HCT116 (cell line): ENCODE measurements around the gene SCNN1B. TPM values are rescaled to one million over a fixed set of nuclear protein-coding genes. Genes with fewer than 3 reads are reported as not detected.

Experiments
- ATAC-seq: fragments of 200-7000 bp; cut with Tn5 transposase; 2 replicates; pipeline ENCODE4 v1.9.1; 2020; ENCODE audit warnings: mild to moderate bottlenecking, moderate library complexity
- BruUV-seq: library from RNA; stranded (reverse); fragments of 400-500 nt; replicated peaks from 2 replicates; lab custom pipeline; 2021; lab: Mats Ljungman, UMichigan
- CTCF ChIA-PET: fragments of 300-600 bp; sonication (Branson Sonifier 250); formaldehyde crosslinking; loops from one replicate; lab custom pipeline; 2021; ENCODE audit warnings: antibody characterized with exemption; lab: Charles Lee
- POLR2A ChIA-PET: fragments of 300-600, 350-600 bp; sonication (Branson Sonifier 250); formaldehyde crosslinking; loops from one replicate; lab custom pipeline; 2021; ENCODE audit warnings: antibody characterized with exemption; lab: Charles Lee
- RAD21 ChIA-PET, 2 experiments: fragments of 300-600 bp; sonication (Branson Sonifier 250); formaldehyde crosslinking; loops; one replicate each; lab custom pipeline; 2023; ENCODE audit warnings: low total read pairs in 2 of 2; ENCODE audit not compliant: uncharacterized antibody in 2 of 2, unreplicated experiment in 2 of 2, low non-redundant PET in 1 of 2; lab: Charles Lee
- DNase-seq: peaks from one replicate; pipeline ENCODE4 v3.0.0-alpha.2; 2010; ENCODE audit warnings: low read depth, low spot score
- H2AFZ ChIP-seq: fragments of 200-600 bp; shearing (Covaris generic), sonication (generic); 2 replicates; pipeline ENCODE4 v1.6.1; 2017; ENCODE audit warnings: low read depth, mixed run types, mixed read lengths, antibody characterized with exemption, low read length; ENCODE audit not compliant: poor library complexity, severe bottlenecking
- H3K27ac ChIP-seq: 2 replicates; pipeline ENCODE4 v1.5.1; 2012; ENCODE audit warnings: low read depth, low read length
- H3K27me3 ChIP-seq: fragments of 200-600 bp; sonication (generic); 2 replicates; pipeline ENCODE4 v1.6.1; 2016; ENCODE audit warnings: mixed run types, low read length, mixed read lengths; ENCODE audit not compliant: insufficient read depth
- H3K36me3 ChIP-seq, 2 experiments: fragments of 200-500 bp in 1 of 2; fragments of 200-600 bp in 1 of 2; sonication (Bioruptor generic) in 1 of 2; sonication (generic) in 1 of 2; 2 replicates each; pipeline versions ENCODE4 v1.5.1 to v1.6.1; 2014 to 2016; ENCODE audit warnings: low read length in 2 of 2, inconsistent platforms in 1 of 2, mixed read lengths in 1 of 2, mixed run types in 1 of 2; ENCODE audit not compliant: insufficient read depth in 2 of 2, control insufficient read depth in 1 of 2
- H3K4me1 ChIP-seq, 2 experiments: fragments of 200-600 bp in 1 of 2; sonication (generic) in 1 of 2; 2 replicates each; pipeline versions ENCODE4 v1.5.1 to v1.6.1; 2012 to 2017; ENCODE audit warnings: low read length in 2 of 2, inconsistent platforms in 1 of 2, mild to moderate bottlenecking in 1 of 2, mixed read lengths in 1 of 2, mixed run types in 1 of 2, moderate library complexity in 1 of 2; ENCODE audit not compliant: insufficient read depth in 2 of 2, control insufficient read depth in 1 of 2
- H3K4me2 ChIP-seq: fragments of 200-600 bp; sonication (generic); 2 replicates; pipeline ENCODE4 v1.6.1; 2017; ENCODE audit warnings: mixed run types, low read length, mixed read lengths
- H3K4me3 ChIP-seq, 2 experiments: fragments of 200-600 bp in 1 of 2; sonication (generic) in 1 of 2; replicated peaks in 1 of 2; 2 replicates each; pipeline ENCODE4 v1.5.1; 2011 to 2016; ENCODE audit warnings: low read length in 2 of 2, control low read depth in 1 of 2, low read depth in 1 of 2, mild to moderate bottlenecking in 1 of 2, mixed read lengths in 1 of 2, mixed run types in 1 of 2
- H3K79me2 ChIP-seq: fragments of 200-600 bp; sonication (generic); 2 replicates; pipeline ENCODE4 v1.6.1; 2017; ENCODE audit warnings: mild to moderate bottlenecking, mixed run types, low read length, moderate library complexity, mixed read lengths; ENCODE audit not compliant: insufficient read depth
- H3K9ac ChIP-seq: fragments of 200-600 bp; sonication (generic); 2 replicates; pipeline ENCODE4 v1.6.1; 2016; ENCODE audit warnings: low read length, mixed read lengths
- H3K9me2 ChIP-seq: fragments of 200-600 bp; sonication (generic), shearing (Covaris generic); 2 replicates; pipeline ENCODE4 v1.6.1; 2017; ENCODE audit warnings: mixed run types, mild to moderate bottlenecking, moderate library complexity; ENCODE audit not compliant: insufficient read depth
- H3K9me3 ChIP-seq, 2 experiments: fragments of 200-500 bp in 1 of 2; fragments of 200-600 bp in 1 of 2; sonication (Bioruptor generic) in 1 of 2; sonication (generic) in 1 of 2; 2 replicates each; pipeline ENCODE4 v1.6.1; 2014 to 2017; ENCODE audit warnings: low read length in 2 of 2, mixed read lengths in 2 of 2, inconsistent platforms in 1 of 2, low read depth in 1 of 2, mild to moderate bottlenecking in 1 of 2, mixed run types in 1 of 2, moderate library complexity in 1 of 2; ENCODE audit not compliant: control insufficient read depth in 1 of 2, insufficient read depth in 1 of 2
- H4K20me1 ChIP-seq: fragments of 200-600 bp; sonication (generic), shearing (Covaris generic); 2 replicates; pipeline ENCODE4 v1.6.1; 2017; ENCODE audit warnings: mixed run types, mild to moderate bottlenecking, moderate library complexity; ENCODE audit not compliant: insufficient read depth
- CBX3 ChIP-seq: IDR thresholded peaks from 2 replicates; pipeline ENCODE4 v1.6.1; 2012; ENCODE audit warnings: low read depth
- CEBPB ChIP-seq: IDR thresholded peaks from 2 replicates; pipeline ENCODE4 v1.6.1; 2012; ENCODE audit warnings: low read depth
- CTCF ChIP-seq, 3 experiments: fragments of 200-600 bp in 1 of 3; sonication (generic) in 1 of 3; IDR thresholded peaks in 2 of 3; conservative IDR thresholded peaks in 1 of 3; 2 replicates each; pipeline ENCODE4 v1.5.1; 2012 to 2017; ENCODE audit warnings: low read depth in 2 of 3, low read length in 2 of 3, antibody characterized with exemption in 1 of 3, borderline replicate concordance in 1 of 3, control low read depth in 1 of 3, mild to moderate bottlenecking in 1 of 3, mixed read lengths in 1 of 3, mixed run types in 1 of 3, moderate library complexity in 1 of 3; ENCODE audit not compliant: insufficient read depth in 1 of 3
- EGR1 ChIP-seq: IDR thresholded peaks from 2 replicates; pipeline ENCODE4 v1.6.1; 2012; ENCODE audit warnings: low read depth
- EZH2 ChIP-seq: fragments of 200-600 bp; sonication (generic); IDR thresholded peaks from 2 replicates; pipeline ENCODE4 v1.6.1; 2017; ENCODE audit warnings: antibody characterized with exemption, mixed run types
- EZH2phosphoT487 ChIP-seq: fragments of 200-600 bp; IDR thresholded peaks from 2 replicates; pipeline ENCODE4 v1.6.1; 2018; ENCODE audit warnings: antibody characterized with exemption, borderline replicate concordance
- FOSL1 ChIP-seq: IDR thresholded peaks from 2 replicates; pipeline ENCODE4 v1.6.1; 2012; ENCODE audit warnings: low read depth
- JUND ChIP-seq: IDR thresholded peaks from 2 replicates; pipeline ENCODE4 v1.6.1; 2012
- POLR2A ChIP-seq: IDR thresholded peaks from 2 replicates; pipeline ENCODE4 v1.7.0; 2011; ENCODE audit warnings: borderline replicate concordance; ENCODE audit not compliant: insufficient read depth, insufficient read length; ENCODE audit errors: extremely low read depth
- POLR2AphosphoS5 ChIP-seq: IDR thresholded peaks from 2 replicates; pipeline ENCODE4 v1.6.1; 2011; ENCODE audit warnings: mild to moderate bottlenecking, low read depth, low read length, moderate library complexity
- RAD21 ChIP-seq: IDR thresholded peaks from 2 replicates; pipeline ENCODE4 v1.6.1; 2012; ENCODE audit warnings: low read depth, mild to moderate bottlenecking
- SIN3A ChIP-seq: IDR thresholded peaks from 2 replicates; pipeline ENCODE4 v1.6.1; 2012; ENCODE audit warnings: low read depth
- SP1 ChIP-seq: IDR thresholded peaks from 2 replicates; pipeline ENCODE4 v1.6.1; 2012; ENCODE audit warnings: low read depth
- SRF ChIP-seq: IDR thresholded peaks from 2 replicates; pipeline ENCODE4 v1.6.1; 2012; ENCODE audit warnings: low read depth
- TCF7L2 ChIP-seq: IDR thresholded peaks from 2 replicates; pipeline ENCODE4 v1.7.0; 2011; ENCODE audit warnings: borderline replicate concordance, inconsistent platforms; ENCODE audit not compliant: insufficient read depth, insufficient read length; ENCODE audit errors: extremely low read depth
- YY1 ChIP-seq: IDR thresholded peaks from 2 replicates; pipeline ENCODE4 v1.6.1; 2011; ENCODE audit warnings: low read length, low read depth, moderate library complexity, mild to moderate bottlenecking; ENCODE audit not compliant: insufficient replicate concordance; ENCODE audit errors: extremely low read depth
- ZFX ChIP-seq: fragments of 450-650 bp; IDR thresholded peaks from 2 replicates; pipeline ENCODE4 v1.6.1; 2017
- ZNF274 ChIP-seq: fragments of 200-500 bp; sonication (Bioruptor generic); IDR thresholded peaks from 2 replicates; pipeline ENCODE4 v1.6.1; 2014; ENCODE audit warnings: mild to moderate bottlenecking, low read depth, low read length, inconsistent platforms
- intact Hi-C: fragments of 100-400 bp; cut with micrococcal nuclease; formaldehyde crosslinking; loops from 2 replicates; pipeline ENCODE4 v1.10.0; 2022
- total RNA-seq: library from RNA; stranded (reverse); gene quantifications from one replicate; pipeline ENCODE4 v1.2.1, GENCODE V29; 2021; ENCODE audit not compliant: unreplicated experiment
- TF ChIP-seq, protein P1 (sequence below): IDR thresholded peaks from 2 replicates; pipeline ENCODE4 v1.6.1; 2012
- TF ChIP-seq, protein P2 (sequence below): IDR thresholded peaks from 2 replicates; pipeline ENCODE4 v1.6.1; 2011; ENCODE audit warnings: mild to moderate bottlenecking, low read length, moderate library complexity; ENCODE audit not compliant: insufficient replicate concordance; ENCODE audit errors: extremely low read depth

SCNN1B gene
- total RNA-seq, 1 experiment from 2014 or later, result 0.37 TPM

DNA sequence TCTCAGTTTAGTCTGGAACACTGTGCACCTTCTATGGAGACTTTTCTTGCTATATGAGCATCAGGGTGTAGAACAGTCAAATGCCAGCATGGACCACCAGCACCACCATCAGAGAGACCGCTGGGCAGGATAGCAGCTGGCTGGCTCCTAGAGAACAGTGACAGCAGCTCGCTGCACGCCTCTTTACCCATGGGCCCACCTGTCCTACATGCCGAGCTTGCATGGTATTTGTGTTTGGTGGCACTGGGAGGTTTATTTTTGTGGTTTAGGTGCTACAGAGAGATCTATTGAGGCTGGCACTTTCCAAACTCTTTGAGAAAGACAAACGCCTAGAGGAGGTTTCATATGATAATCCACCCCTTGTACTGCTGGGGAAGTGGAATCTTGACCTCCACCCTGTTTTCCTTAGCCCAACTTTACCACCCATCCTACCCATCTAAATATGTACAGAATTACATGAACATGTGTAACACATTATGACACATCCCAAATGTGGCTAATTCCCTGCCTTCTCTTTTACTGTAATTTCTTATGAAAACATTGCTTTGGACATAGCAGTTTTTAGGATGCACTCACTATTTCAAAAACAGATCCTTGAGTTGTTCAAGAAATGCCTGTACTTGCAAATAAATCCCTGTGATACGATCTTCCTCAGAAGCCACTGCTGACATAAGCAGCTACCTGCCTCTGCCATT, 104.6 kb downstream of the SCNN1B start:
- no peak for DNase-seq
- no TSS peak for BruUV-seq
- Histone ChIP-seq H4K20me1 (no peaks in the 10 kb centered on the region), H3K27me3 (no peaks in the 10 kb centered on the region), H3K4me2 (no peak overlapping the region), H3K36me3 (peaks cover 8 to 17% of the 10 kb centered on the region in 2 experiments), H3K27ac (no peak overlapping the region), H3K9me2 (no peaks in the 10 kb centered on the region), H3K4me3 (no peak overlapping the region), H2AFZ (no peak overlapping the region), H3K79me2 (no peaks in the 10 kb centered on the region), H3K9me3 (no peaks in the 10 kb centered on the region), H3K9ac (no peak overlapping the region), H3K4me1 (no peaks in the 10 kb centered on the region)
- intact Hi-C loops, result no loop called here
- RAD21 ChIA-PET, result no interaction called here
- POLR2A ChIA-PET, result no interaction called here
- ATAC-seq, result no peak
- TF ChIP-seq, protein P1, sequence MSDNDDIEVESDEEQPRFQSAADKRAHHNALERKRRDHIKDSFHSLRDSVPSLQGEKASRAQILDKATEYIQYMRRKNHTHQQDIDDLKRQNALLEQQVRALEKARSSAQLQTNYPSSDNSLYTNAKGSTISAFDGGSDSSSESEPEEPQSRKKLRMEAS, result no peak
- no peak for TF ChIP-seq SRF
- TF ChIP-seq POLR2A, result no peak
- TF ChIP-seq SIN3A, result no peak
- no peak for TF ChIP-seq YY1
- TF ChIP-seq, protein P2, sequence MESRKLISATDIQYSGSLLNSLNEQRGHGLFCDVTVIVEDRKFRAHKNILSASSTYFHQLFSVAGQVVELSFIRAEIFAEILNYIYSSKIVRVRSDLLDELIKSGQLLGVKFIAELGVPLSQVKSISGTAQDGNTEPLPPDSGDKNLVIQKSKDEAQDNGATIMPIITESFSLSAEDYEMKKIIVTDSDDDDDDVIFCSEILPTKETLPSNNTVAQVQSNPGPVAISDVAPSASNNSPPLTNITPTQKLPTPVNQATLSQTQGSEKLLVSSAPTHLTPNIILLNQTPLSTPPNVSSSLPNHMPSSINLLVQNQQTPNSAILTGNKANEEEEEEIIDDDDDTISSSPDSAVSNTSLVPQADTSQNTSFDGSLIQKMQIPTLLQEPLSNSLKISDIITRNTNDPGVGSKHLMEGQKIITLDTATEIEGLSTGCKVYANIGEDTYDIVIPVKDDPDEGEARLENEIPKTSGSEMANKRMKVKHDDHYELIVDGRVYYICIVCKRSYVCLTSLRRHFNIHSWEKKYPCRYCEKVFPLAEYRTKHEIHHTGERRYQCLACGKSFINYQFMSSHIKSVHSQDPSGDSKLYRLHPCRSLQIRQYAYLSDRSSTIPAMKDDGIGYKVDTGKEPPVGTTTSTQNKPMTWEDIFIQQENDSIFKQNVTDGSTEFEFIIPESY, result no peak
- no peak for TF ChIP-seq CTCF (IDR thresholded peaks at IDR 0.05 in 2 of 3, conservative IDR thresholded peaks at IDR 0.05 in 1 of 3; ENCODE audit: borderline replicate concordance in 1 of 3, insufficient read depth in 1 of 3, low read depth in 2 of 3, low read length in 2 of 3)
- TF ChIP-seq RAD21, result no peak
- TF ChIP-seq FOSL1, result no peak
- no peak for TF ChIP-seq EGR1
- TF ChIP-seq SP1, result no peak
- no peak for TF ChIP-seq CEBPB
- no peak for TF ChIP-seq TCF7L2
- no peak for TF ChIP-seq POLR2AphosphoS5
- TF ChIP-seq EZH2phosphoT487, result no peak
- TF ChIP-seq ZFX, result no peak
- no peak for TF ChIP-seq EZH2
- TF ChIP-seq JUND, result no peak
- no peak for TF ChIP-seq ZNF274
- TF ChIP-seq CBX3, result no peak
- CTCF ChIA-PET, result no interaction called here
